ENCODE results near the gene VSTM4.

GRCh38 chr10:48996329-48996728, 119.0 kb downstream of the VSTM4 start:
- TF ChIP-seq EZH2phosphoT487 (IDR thresholded peaks at IDR 0.05; ENCODE audit: borderline replicate concordance, low read length) (no peak), CTCF (IDR thresholded peaks at IDR 0.05; ENCODE audit: low read depth, low read length, poor library complexity, severe bottlenecking) (no peak)

Data from DOHH2 (cell line).